Islet precursor cell (in vitro differentiated cells): ENCODE results near the gene ATP10A.

Source experiments
- DNase-seq: peaks from one replicate; pipeline ENCODE4 v3.0.0-alpha.2; 2018

Gene ATP10A

DNA sequence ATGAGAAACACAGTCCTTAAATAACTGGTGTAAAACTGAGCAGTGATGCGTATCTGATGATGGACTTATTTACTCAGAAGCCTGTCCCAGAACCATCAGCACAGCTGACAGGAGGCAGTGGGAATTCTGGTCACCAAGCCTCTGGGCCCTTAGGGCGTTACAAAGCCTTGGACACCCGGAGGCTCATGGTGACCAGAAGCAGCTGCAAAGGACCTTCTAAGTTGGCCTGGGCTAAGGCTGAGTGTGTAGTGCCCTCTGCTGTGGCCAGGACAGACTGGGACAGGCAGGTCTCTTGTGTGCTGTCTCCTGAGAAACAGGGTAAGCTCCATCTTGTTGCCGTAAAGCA is 168.9 kb downstream of the ATP10A start:
- no peak for DNase-seq

DNA sequence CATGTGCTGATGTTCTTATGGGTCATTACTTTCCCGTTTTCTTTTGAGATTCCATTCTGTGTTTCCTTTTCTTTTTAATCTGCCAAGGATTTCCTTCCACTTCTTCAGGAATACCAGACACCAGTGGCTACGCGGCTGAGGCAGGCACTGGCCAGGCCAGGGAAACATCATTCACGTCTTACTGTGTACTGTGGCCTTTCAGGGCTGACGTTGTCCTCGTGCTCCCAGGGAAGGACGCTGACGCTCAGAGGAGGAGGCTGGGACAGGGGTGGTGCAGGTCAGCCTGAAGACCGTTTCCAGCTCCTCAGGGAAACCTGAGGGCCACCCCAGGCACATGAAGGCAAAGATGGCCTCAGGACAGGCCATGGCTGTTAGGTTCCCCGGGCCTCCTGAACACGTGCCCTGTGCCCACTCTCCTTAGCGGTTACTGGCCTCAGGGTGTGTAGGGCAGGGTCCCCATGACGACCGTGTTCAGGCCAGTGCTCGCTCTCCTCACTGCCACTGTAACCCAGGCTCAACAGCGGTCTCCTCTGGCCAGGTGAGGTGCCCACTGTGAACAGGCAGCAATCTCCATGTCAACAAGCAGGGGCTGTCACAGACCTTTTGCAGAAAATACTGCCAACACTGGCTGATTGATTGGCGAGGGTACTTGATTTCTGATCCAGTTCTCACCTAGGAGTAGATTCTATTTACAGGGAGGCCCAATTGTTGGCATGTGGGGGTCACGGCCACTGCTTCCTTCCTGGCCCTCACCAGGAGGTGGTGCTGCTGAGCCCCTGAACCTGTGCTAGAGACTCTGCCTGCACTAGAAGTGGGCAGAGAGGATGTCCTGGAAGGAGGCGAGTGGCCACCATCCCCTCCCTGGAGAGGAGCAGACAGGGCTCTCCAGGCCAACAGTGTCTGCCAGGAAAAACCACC is 169.5 kb downstream of the ATP10A start:
- peak; percentile 67 for DNase-seq

DNA sequence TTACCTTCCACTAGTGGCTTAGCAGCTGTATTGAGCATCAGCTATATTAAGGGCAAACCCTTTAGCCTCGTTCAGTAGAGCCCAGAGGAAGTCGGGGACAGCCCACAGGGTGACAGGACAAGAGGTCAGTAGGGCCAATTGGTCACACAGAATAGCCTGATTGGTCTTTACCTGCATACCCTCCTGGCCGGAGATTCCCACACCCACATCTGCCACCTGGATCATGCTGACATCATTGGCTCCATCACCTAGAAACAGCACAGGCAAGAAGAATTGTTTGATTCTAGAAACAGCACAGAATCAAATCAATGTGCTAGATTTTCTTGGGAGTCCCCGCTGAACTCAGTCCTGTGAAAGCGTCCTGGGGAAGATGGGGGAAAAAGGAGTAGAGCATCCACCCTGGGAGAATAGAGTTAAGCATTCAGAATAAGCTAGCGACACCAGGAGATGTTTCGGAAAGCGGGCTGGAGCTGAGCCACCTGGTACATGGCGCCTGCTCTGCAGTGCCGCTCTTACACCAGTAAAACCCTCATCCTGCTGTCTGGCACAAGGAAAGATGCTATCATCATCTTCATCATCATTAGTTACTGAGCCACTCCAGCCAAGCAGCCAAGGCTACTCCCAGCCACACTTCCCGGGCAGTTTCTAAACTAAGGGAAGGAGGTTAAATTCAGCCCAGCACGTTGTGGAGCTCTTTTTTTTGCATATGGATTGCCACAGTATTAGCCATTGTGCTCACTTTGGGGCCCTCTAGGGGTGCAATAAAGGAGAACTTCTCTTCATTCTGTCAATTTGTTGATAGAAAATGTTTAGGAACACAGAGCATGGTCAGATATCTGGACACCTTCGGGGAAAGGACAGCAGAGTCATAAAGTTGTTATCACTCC is 171.3 kb downstream of the ATP10A start:
- DNase-seq = no peak

DNA sequence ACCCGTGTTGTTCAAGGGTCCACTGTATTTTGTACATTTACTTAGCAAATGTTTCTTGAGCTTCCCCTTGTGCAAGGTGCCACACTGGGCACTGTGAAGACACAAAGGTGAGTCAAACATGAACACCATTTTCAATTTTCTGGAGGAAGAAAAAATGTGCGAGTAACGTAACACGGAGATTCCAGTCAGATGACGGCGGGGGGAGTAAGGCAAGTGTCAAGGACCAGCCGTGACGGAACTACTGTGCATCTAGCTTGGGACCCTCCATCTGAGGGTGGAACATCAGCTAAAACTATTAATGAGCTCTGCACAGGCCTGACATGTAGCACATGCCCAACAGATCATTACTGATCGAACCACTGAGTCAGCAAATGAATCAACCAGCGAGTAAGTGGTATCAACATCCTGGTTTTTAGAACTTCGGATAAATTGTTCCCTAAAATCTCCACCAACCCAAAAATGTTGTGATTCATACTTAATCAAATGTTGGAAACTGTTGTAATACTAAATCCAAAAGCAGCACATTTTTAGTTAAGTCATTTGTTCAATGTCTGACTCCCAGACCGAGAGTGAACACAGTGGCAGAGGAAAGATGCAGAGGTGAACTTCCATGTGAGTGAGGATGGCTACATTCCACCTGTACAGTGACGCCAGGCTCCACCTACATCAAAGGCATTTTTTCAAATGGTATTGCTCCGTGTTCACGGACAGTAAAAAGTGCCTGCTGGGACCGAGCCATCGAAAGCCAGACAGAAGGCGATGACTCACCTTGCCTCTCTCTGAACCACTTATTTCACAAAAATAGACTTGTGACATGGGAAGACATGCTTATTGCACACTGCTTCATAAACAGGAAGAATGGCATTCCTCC is 172.2 kb downstream of the ATP10A start:
- DNase-seq = peak; percentile 70

DNA sequence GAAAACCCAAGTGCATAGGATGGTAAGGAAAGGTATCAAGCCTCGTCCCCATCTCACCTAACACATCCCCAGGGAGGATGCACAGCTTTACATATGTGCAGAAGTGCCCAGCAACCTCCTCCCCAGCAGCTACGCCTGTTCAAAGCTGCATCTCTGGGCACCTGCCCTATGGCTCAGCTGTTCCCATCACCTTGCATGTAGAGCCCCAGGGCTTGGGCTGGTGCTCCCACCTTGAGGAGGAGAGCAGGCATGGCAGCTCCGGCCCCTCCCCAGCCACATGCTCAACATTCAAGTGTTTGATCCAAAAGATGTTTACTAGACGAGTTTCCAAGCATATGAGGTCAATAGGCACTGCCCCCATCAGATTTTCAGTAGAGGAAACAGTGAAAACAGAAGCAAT is 173.5 kb downstream of the ATP10A start:
- DNase-seq = no peak

DNA sequence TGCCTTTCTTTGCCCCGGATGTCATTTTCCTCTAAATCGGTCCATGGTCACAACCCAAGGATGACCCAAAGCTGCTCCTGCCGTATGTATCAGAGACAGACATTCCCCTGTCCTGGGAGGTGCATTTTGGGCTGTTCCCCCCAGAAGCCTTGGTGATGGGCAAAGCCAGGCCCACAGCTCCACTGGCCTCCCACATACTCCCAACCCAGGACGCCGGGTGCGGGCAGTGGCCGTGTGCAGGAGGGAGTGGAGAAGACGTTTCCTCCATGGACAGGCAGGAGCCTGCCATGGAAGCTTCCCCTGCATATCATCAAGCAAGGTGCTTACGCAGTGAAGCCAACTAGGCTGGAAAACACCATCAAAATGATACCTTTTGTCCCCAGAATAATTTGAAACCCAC is 175.0 kb downstream of the ATP10A start:
- DNase-seq = no peak

DNA sequence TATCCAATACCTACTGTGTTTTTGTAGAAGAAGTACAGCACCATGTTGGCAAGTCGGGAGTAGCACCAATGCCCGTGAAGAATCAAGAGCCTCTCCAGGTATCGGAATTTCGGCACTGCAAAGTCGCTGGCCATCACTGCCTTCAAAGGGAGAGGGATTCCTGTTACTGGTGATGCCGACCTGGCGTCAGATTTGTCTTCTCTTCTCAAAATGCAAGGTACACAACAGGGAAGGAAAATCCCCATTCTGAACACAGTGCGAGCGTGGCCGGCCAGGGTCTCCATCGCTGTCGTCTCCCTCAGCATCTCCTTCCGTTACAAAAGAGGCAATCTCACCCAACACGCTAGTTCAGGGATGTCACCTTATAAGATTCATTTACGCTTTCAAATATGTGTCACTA is 175.4 kb downstream of the ATP10A start:
- DNase-seq = no peak

DNA sequence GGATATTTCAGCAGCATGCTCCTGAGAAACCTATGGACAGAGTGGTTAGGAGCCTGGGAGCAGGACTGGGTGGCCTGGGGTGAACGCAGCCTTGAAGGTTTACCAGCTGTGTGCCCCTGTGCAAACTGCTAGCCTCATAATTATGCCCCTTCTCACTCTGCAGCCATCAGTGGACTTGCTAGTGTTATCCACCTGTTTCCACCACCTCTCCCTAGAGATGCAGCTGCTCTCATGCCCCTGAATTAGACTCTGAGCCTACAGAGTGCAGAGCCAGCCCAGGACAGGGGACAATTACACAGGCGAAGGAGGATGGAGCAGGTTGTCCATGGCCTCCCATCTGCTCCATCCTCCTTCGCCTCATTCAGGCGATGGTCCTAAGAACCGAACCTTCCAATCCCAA is 175.9 kb downstream of the ATP10A start:
- no peak for DNase-seq

DNA sequence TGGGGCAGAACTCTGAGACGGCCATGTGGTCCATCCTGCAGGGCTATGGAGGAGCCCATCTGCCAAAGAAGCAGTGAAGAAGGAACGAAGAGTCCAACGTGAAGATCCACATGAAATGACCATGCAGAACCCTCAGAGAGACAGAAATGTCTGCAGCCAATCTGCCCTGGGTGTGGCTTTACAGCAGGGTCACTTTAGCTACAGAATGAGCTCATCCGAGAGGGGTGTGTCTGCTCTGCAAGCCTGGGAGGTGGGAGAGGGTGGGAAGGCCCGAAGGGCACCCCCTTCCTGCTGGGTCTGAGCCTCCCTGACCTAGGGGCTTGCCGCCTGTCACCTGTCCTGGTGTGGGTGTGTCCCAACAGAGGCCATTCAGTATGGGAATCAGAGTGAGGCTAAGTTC is 176.3 kb downstream of the ATP10A start:
- no peak for DNase-seq

DNA sequence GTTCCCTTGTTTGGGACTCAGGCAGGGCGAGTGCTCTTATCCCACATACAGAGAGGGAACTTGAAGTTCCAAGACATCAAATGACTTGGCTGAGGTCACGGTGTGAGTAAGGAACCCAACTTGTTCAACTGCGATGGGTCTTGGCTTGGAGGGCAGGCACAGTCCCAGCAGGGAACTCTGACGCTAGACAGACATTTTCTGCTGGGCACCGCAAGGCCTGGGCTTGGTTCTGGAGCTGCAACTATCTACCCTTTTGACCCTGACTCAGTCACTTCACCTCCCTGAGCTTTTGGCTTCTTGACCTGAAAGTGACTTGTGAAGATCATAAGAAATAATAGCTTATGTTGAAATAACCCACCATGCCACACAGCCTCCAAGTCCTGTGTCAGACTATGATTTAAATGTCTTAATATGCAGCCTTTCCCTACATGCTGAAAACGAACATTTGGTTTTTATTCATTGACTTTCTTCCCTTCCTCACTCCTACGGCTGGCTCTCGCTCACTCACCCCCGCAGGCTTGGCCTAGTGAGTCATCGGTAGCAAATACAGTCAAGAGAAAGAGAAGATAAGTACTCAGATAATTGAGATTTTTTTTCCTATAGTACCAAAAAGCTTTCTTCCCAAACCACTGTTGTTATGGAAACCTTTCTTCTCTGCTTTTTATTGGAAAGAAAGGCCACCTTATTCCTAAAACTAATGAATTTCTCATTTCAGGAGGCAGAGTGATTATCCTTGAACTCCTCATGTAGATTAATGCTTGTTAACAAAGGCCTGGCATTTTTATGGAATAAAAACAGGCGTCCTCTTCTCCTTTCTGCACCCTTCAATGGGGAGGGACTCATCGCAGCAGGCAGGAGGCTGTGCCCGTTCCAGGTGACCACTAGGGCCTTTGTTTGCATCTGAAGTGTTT is 178.4 kb downstream of the ATP10A start:
- DNase-seq = peak; percentile 71

DNA sequence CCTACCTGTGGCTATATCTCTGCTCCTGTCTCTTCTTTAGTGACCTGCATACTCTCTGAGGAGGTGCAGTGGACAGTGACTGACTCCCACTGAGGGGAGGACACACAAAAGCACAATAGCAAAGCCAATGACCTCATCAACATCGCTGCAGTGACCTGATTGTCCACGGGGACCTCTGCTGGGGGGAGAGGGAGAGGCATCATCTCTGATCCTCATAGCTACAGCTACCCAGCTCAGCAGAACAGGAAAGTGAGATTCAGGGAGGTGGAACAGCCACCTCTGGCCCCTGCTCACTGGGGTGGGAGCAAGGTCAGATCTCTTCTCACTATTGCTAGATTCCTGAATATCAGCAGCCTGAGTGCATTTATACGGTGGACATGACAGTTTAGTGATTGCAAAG is 179.2 kb downstream of the ATP10A start:
- DNase-seq = no peak

DNA sequence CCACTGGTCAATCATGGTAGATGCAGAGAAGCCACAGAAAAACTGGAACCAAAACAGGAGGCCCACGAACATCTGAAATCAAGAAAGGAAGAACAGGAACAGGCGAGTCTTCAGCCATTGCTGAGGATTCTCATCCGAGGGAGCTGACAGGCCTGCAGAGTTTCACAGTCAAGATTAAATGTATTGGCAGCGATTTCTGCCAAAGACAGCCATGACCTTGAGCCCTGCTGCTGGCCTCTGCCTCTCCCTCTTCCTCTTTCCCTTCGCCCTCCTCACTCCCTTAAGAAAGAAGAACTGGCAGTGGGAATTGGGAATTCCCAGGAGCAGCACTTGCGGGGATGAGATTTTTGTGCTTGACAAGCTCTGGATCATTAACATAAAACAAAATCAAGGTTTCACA is 179.7 kb downstream of the ATP10A start:
- DNase-seq = no peak

DNA sequence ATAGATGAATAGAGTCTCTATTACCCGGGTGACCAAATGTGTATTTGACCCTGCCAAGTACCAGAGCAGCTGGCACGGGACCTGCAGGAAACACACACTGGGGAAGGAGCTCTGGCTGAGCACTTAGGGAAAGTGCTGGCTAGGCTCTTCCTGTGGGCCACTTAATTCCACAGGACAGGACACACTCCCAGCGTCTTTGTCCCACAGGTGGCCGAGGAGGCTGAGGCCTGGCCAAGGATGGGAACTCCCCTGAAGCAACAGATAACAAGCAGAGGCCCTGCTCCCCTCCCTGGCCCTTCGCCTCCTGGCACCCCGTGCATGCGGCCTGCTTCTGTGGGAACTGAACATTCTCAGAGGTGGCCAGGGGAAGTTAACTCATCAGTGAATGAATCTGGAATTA is 180.8 kb downstream of the ATP10A start:
- no peak for DNase-seq

DNA sequence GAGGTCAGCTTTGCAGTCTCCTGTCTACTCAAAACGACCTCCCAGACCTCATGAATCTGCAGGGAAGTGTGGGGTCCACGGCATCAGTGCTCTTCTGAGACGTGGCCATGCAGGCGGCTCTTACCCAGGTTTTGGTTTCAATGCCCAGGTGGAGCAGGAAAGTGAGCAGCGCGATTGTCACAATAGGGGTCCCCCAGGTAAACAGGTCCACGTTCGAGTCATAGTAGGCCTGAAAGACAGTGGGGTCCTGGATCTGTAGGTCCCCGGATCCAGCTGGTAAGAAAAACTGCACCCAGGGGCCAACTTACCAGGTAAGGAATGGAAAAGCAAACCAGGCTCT is 182.5 kb downstream of the ATP10A start:
- no peak for DNase-seq

DNA sequence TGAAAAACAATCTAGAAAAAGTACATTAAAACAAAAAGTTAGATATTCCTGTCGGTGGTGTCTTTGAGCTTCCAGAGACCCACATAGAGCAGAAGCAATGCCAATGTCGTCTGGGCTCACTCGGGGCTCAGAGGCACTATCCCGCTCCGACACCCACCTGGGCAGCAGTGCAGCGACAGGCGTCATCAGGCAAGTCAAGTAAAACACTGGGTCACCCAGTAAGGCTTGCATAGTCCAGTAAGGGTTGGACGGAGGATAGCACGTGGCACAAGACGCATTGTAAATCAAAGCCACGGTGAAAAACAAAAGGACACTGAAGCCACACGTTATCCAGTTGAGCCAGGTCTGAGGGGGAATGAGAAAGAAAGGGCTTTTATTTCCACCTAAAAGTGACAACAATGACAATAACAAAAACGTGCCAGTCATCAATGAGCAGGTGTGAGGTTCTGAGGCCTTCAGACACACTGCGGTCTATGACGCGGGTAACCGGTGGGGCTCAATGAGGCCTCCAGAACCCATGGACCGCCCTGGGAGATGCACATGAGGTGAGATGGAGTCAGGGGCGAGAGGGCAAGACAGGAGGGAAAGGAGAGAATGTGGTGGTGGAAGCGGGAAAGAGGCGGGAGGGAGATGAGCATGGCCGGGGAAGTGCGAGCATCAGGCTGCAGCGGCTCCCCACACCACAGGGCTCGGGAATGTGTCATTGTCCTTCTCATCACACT is 183.0 kb downstream of the ATP10A start:
- DNase-seq = no peak

DNA sequence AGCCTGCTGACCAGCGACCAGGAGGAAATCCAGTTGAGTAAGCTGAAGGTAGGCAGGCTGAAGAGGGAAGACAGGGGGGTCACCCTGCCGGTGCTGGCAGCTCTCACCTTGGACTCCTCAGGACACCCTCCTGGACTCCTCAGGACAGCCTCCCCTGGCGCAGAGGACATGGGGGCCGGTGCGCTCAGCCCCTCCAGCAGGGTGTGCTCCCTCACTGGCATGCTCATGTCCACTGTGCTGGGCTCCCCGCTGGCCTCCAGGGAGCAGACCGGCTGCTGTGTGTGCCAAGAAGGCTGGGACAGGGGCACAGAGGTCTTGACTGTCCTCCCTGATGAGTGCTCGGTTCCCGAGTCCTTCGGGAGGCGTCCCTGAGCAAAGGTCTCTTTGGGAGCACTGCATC is 183.6 kb downstream of the ATP10A start:
- no peak for DNase-seq

DNA sequence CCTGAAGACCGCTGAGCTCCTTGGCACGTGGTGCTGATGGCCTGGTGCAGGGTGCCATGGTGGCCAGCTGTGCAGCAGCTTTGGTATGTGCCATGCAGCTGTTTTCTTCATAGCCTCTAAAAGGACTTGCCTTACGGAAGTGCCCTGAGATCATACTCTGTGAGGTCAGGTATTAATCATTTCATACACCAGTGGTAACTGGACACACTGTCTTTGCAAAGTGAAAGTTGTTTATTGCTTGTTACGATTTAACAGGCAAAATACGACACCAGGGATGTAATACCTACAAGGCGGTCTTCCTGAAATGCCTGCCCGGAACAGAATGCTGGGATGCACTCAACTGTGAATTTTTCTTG is 184.6 kb downstream of the ATP10A start:
- no peak for DNase-seq

DNA sequence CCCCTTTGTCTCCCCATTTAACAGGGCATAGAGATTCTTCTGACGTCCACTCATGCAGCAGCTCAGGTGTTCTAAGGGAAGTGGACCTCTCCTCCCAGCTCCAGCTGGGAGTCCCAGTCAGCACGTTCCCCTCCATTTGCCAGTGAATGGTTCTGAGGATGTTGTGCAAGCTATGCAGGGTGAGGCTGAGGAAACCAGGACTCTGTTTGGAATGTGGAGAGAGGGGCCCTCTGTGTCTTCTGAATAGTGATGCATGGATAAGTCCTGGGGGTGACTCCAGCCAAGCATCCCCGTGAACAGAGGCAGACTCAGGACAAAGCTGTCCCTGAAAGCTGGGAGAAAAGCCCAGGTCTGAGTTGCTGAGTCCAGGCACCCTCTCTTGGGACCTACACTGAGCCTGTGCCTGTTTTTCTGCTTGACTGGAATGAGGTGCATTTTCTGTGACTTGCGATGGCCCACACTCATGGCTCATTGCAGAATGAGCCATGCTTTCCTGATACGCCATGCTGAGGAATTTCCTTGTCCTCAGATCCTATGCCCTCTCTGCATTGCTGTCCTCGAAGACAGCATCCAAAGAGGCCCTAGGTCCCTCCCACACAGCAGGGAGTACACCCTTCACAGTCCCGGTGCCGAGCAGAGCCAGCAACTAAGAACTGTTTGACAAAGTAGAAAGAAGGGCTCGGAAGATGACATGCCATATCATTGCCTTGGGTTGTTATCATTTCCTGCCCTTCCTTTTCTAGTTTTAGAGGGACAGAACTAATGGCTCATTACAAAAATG is 185.2 kb downstream of the ATP10A start:
- DNase-seq = no peak

DNA sequence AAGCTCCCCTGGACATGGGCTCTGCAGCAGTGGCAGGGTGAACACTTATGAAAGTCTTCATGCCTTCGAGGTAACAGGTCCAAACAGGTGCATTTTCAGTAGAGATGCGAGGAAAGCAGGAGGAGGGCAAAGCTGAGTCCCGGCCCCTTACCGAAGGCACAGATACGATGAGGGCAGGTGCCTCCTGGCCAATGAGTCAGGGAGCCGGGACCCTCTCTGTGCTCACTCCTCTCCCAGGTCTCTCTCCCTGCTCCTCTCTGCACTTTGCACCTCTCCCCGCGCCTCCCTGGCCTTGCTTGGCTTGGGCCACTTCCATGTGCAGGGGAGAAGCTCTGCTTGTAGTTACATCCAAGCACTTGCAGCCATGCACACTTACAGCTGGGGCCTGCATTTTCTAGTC is 187.1 kb downstream of the ATP10A start:
- no peak for DNase-seq

DNA sequence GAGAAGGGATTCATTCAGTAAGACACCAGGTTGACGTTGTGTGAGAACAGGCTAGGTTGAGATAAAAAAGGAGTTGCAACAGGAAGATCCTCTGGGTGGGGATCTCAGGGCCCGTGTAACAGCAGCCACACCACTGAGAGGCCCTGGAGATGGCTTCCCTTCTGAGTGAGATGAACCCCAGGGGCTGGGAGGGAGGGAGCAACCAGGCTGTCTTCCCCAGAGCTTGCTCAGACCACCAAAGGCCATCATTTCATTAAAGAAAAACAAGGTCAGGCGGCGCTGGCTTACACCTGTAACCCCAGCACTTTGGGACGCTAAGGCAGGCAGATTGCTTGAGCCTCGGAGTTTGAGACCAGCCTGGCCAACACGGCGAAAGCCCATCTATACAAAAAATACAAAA is 187.7 kb downstream of the ATP10A start:
- no peak for DNase-seq

DNA sequence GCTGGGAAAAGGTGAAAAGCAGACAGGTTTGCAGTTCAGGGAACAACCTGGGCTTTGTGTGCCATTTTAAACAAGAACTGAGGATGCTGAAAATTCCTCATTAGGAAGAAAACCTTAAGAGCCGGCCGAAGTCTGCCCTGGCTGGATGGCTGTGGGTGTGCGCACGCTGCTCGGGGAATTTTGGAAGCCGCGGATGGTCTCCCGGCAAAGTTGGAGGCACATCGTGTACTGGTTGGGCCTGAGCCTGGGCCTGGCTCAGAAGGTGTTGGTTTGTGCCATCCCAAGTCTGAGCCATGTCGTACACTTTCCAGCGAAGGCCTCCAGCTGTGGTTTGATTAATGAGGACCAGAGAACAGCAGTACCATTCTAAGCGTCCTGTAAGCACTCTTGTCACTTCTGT is 188.2 kb downstream of the ATP10A start:
- DNase-seq = no peak
